ENCODE measurements around the gene SDE2. TPM values are rescaled to one million over a fixed set of nuclear protein-coding genes. Genes with fewer than 3 reads are reported as not detected.
"Not testable (repeated sequence)": the region's sequence is repeated elsewhere in the genome, so short reads cannot be mapped to it uniquely, and the experiment has no call there.

SDE2 gene
- total RNA-seq, 4 donors from 2014 or later: 19.7 to 37.2 (median 26.5) TPM

GRCh38 chr1:226021801-226022200 lies 22.7 kb upstream of the SDE2 start:
- WGBS: 25% methylated on average over 2 of the region's 2 CpGs
- H3K27ac ChIP-seq: no peak overlapping the region
- H3K27me3 ChIP-seq: no peaks in the 10 kb centered on the region
- no peak overlapping the region for H3K4me3 ChIP-seq
- peaks cover 10% of the 10 kb centered on the region for H3K4me1 ChIP-seq
- no peaks in the 10 kb centered on the region for H3K36me3 ChIP-seq
- no peak for DNase-seq (ENCODE audit: low spot score in 2 of 2)
- no peaks in the 10 kb centered on the region for H3K9me3 ChIP-seq
- TF ChIP-seq CTCF (IDR thresholded peaks at IDR 0.05) (no peak), POLR2AphosphoS5 (IDR thresholded peaks at IDR 0.05) (no peak), EP300 (IDR thresholded peaks at IDR 0.05) (no peak), POLR2A (IDR thresholded peaks at IDR 0.05) (no peak)

GRCh38 chr1:226021401-226021800 lies 22.3 kb upstream of the SDE2 start:
- no peaks in the 10 kb centered on the region for H3K36me3 ChIP-seq
- TF ChIP-seq POLR2AphosphoS5 (IDR thresholded peaks at IDR 0.05) (no peak), CTCF (IDR thresholded peaks at IDR 0.05) (no peak), POLR2A (IDR thresholded peaks at IDR 0.05) (no peak), EP300 (IDR thresholded peaks at IDR 0.05) (no peak)
- peaks cover 6% of the 10 kb centered on the region for H3K4me1 ChIP-seq
- no peak for DNase-seq (ENCODE audit: low spot score in 2 of 2)
- WGBS: 37% methylated on average over 3 of the region's 3 CpGs
- no peak overlapping the region for H3K4me3 ChIP-seq
- no peaks in the 10 kb centered on the region for H3K27me3 ChIP-seq
- H3K9me3 ChIP-seq: no peaks in the 10 kb centered on the region
- no peak overlapping the region for H3K27ac ChIP-seq

- DNase-seq (ENCODE audit: low spot score in 2 of 2): no peak
- no peaks in the 10 kb centered on the region for H3K27me3 ChIP-seq
- H3K36me3 ChIP-seq: no peaks in the 10 kb centered on the region
- H3K9me3 ChIP-seq: no peaks in the 10 kb centered on the region
- WGBS: 62% methylated on average over 1 of the region's 1 CpG
- H3K4me3 ChIP-seq: no peak overlapping the region
- H3K4me1 ChIP-seq: peaks cover 6% of the 10 kb centered on the region
- TF ChIP-seq POLR2A (IDR thresholded peaks at IDR 0.05) (no peak), EP300 (IDR thresholded peaks at IDR 0.05) (no peak), POLR2AphosphoS5 (IDR thresholded peaks at IDR 0.05) (no peak), CTCF (IDR thresholded peaks at IDR 0.05) (no peak)
- H3K27ac ChIP-seq: no peak overlapping the region
Observed at GRCh38 chr1:226019572-226019971, 20.4 kb upstream of the SDE2 start.

- Histone ChIP-seq H3K27ac (no peak overlapping the region), H3K36me3 (no peaks in the 10 kb centered on the region), H3K4me1 (peaks cover 6% of the 10 kb centered on the region), H3K4me3 (no peak overlapping the region), H3K9me3 (no peaks in the 10 kb centered on the region), H3K27me3 (no peaks in the 10 kb centered on the region)
- WGBS: 57% methylated on average over 6 of the region's 6 CpGs
- TF ChIP-seq CTCF (IDR thresholded peaks at IDR 0.05): no peak
- TF ChIP-seq POLR2AphosphoS5 (IDR thresholded peaks at IDR 0.05): no peak
- no peak for DNase-seq (ENCODE audit: low spot score in 2 of 2)
Observed at GRCh38 chr1:226017070-226017469, 17.9 kb upstream of the SDE2 start.

GRCh38 chr1:226009650-226010044 lies 10.5 kb upstream of the SDE2 start:
- TF ChIP-seq EP300 (IDR thresholded peaks at IDR 0.05) (no peak), CTCF (IDR thresholded peaks at IDR 0.05) (no peak), POLR2AphosphoS5 (IDR thresholded peaks at IDR 0.05) (no peak), POLR2A (IDR thresholded peaks at IDR 0.05) (no peak)
- DNase-seq (ENCODE audit: low spot score in 2 of 2): no peak
- Histone ChIP-seq H3K4me1 (no peaks in the 10 kb centered on the region), H3K36me3 (no peaks in the 10 kb centered on the region), H3K9me3 (no peaks in the 10 kb centered on the region), H3K4me3 (no peak overlapping the region), H3K27me3 (no peaks in the 10 kb centered on the region), H3K27ac (no peak overlapping the region)
- 92% methylated on average over 5 of the region's 5 CpGs for WGBS

GRCh38 chr1:226007126-226007892 lies 8.2 kb upstream of the SDE2 start:
- H3K27me3 ChIP-seq; DNase-seq (ENCODE audit: low spot score in 2 of 2); H3K4me3 ChIP-seq; H3K9me3 ChIP-seq; H3K27ac ChIP-seq; H3K36me3 ChIP-seq: not testable (repeated sequence)
- WGBS: 93% methylated on average over 12 of the region's 12 CpGs
- H3K4me1 ChIP-seq: peaks cover 10% of the 10 kb centered on the region
